ENCODE measurements around the gene FBXO21.

FBXO21 gene

GRCh38 chr12:117134059-117134458, 56.2 kb downstream of the FBXO21 start:
- Histone ChIP-seq H3K4me1 (ENCODE audit: control insufficient read depth in 1 of 2, insufficient read depth in 2 of 2, low read length in 2 of 2) (no peaks in the 10 kb centered on the region), H3K27ac (ENCODE audit: low read length) (no peak overlapping the region)

GRCh38 chr12:117130801-117131200, 59.5 kb downstream of the FBXO21 start:
- H3K9me3 ChIP-seq (ENCODE audit: control insufficient read depth in 1 of 2, low read length in 2 of 2), result no peaks in the 10 kb centered on the region
- no peaks in the 10 kb centered on the region for H3K36me3 ChIP-seq (ENCODE audit: control insufficient read depth in 1 of 2, insufficient read depth in 2 of 2, low read length in 2 of 2)
- H3K27ac ChIP-seq (ENCODE audit: low read length), result no peak overlapping the region
- no peaks in the 10 kb centered on the region for H3K27me3 ChIP-seq (ENCODE audit: low read depth, low read length)
- no peaks in the 10 kb centered on the region for H3K4me1 ChIP-seq (ENCODE audit: control insufficient read depth in 1 of 2, insufficient read depth in 2 of 2, low read length in 2 of 2)
- no peak overlapping the region for H3K4me3 ChIP-seq (ENCODE audit: low read depth in 1 of 2, low read length in 2 of 2)

More at GRCh38 chr12:117134059-117134458, 56.2 kb downstream of the FBXO21 start:
- no peak overlapping the region for H3K4me3 ChIP-seq (ENCODE audit: low read depth in 1 of 2, low read length in 2 of 2)
- no peaks in the 10 kb centered on the region for H3K36me3 ChIP-seq (ENCODE audit: control insufficient read depth in 1 of 2, insufficient read depth in 2 of 2, low read length in 2 of 2)
- H3K27me3 ChIP-seq (ENCODE audit: low read depth, low read length), result no peaks in the 10 kb centered on the region
- H3K9me3 ChIP-seq (ENCODE audit: control insufficient read depth in 1 of 2, low read length in 2 of 2), result no peaks in the 10 kb centered on the region

GRCh38 chr12:117129391-117129790, 60.9 kb downstream of the FBXO21 start:
- no peaks in the 10 kb centered on the region for H3K9me3 ChIP-seq (ENCODE audit: control insufficient read depth in 1 of 2, low read length in 2 of 2)
- no peak overlapping the region for H3K27ac ChIP-seq (ENCODE audit: low read length)
- no peaks in the 10 kb centered on the region for H3K36me3 ChIP-seq (ENCODE audit: control insufficient read depth in 1 of 2, insufficient read depth in 2 of 2, low read length in 2 of 2)
- H3K4me3 ChIP-seq (ENCODE audit: low read depth in 1 of 2, low read length in 2 of 2), result no peak overlapping the region
- H3K4me1 ChIP-seq (ENCODE audit: control insufficient read depth in 1 of 2, insufficient read depth in 2 of 2, low read length in 2 of 2), result peaks cover 0 to 10% of the 10 kb centered on the region in 2 donors
- no peaks in the 10 kb centered on the region for H3K27me3 ChIP-seq (ENCODE audit: low read depth, low read length)

GRCh38 chr12:117127933-117128823, 62.1 kb downstream of the FBXO21 start:
- Histone ChIP-seq H3K4me3 (ENCODE audit: low read depth in 1 of 2, low read length in 2 of 2) (no peak overlapping the region), H3K36me3 (ENCODE audit: control insufficient read depth in 1 of 2, insufficient read depth in 2 of 2, low read length in 2 of 2) (no peaks in the 10 kb centered on the region), H3K27ac (ENCODE audit: low read length) (no peak overlapping the region), H3K4me1 (ENCODE audit: control insufficient read depth in 1 of 2, insufficient read depth in 2 of 2, low read length in 2 of 2) (peaks cover 0 to 10% of the 10 kb centered on the region in 2 donors), H3K27me3 (ENCODE audit: low read depth, low read length) (no peaks in the 10 kb centered on the region), H3K9me3 (ENCODE audit: control insufficient read depth in 1 of 2, low read length in 2 of 2) (no peaks in the 10 kb centered on the region)

GRCh38 chr12:117126335-117126734, 63.9 kb downstream of the FBXO21 start:
- H3K27ac ChIP-seq (ENCODE audit: low read length), result no peak overlapping the region

GRCh38 chr12:117125767-117126166, 64.5 kb downstream of the FBXO21 start:
- Histone ChIP-seq H3K9me3 (ENCODE audit: control insufficient read depth in 1 of 2, low read length in 2 of 2) (no peaks in the 10 kb centered on the region), H3K27ac (ENCODE audit: low read length) (no peak overlapping the region), H3K27me3 (ENCODE audit: low read depth, low read length) (no peaks in the 10 kb centered on the region)

More at GRCh38 chr12:117126335-117126734, 63.9 kb downstream of the FBXO21 start:
- H3K4me3 ChIP-seq (ENCODE audit: low read depth in 1 of 2, low read length in 2 of 2), result no peak overlapping the region
- no peaks in the 10 kb centered on the region for H3K36me3 ChIP-seq (ENCODE audit: control insufficient read depth in 1 of 2, insufficient read depth in 2 of 2, low read length in 2 of 2)
- no peaks in the 10 kb centered on the region for H3K27me3 ChIP-seq (ENCODE audit: low read depth, low read length)
- H3K9me3 ChIP-seq (ENCODE audit: control insufficient read depth in 1 of 2, low read length in 2 of 2), result no peaks in the 10 kb centered on the region
- H3K4me1 ChIP-seq (ENCODE audit: control insufficient read depth in 1 of 2, insufficient read depth in 2 of 2, low read length in 2 of 2), result peaks cover 0 to 10% of the 10 kb centered on the region in 2 donors

GRCh38 chr12:117125272-117125613, 65.0 kb downstream of the FBXO21 start:
- no peak overlapping the region for H3K4me3 ChIP-seq (ENCODE audit: low read depth in 1 of 2, low read length in 2 of 2)
- H3K27me3 ChIP-seq (ENCODE audit: low read depth, low read length), result no peaks in the 10 kb centered on the region
- no peaks in the 10 kb centered on the region for H3K36me3 ChIP-seq (ENCODE audit: control insufficient read depth in 1 of 2, insufficient read depth in 2 of 2, low read length in 2 of 2)
- H3K9me3 ChIP-seq (ENCODE audit: control insufficient read depth in 1 of 2, low read length in 2 of 2), result no peaks in the 10 kb centered on the region
- peaks cover 0 to 10% of the 10 kb centered on the region in 2 donors for H3K4me1 ChIP-seq (ENCODE audit: control insufficient read depth in 1 of 2, insufficient read depth in 2 of 2, low read length in 2 of 2)
- H3K27ac ChIP-seq (ENCODE audit: low read length), result no peak overlapping the region

More at GRCh38 chr12:117125767-117126166, 64.5 kb downstream of the FBXO21 start:
- H3K4me3 ChIP-seq (ENCODE audit: low read depth in 1 of 2, low read length in 2 of 2), result no peak overlapping the region
- peaks cover 0 to 10% of the 10 kb centered on the region in 2 donors for H3K4me1 ChIP-seq (ENCODE audit: control insufficient read depth in 1 of 2, insufficient read depth in 2 of 2, low read length in 2 of 2)
- H3K36me3 ChIP-seq (ENCODE audit: control insufficient read depth in 1 of 2, insufficient read depth in 2 of 2, low read length in 2 of 2), result no peaks in the 10 kb centered on the region

GRCh38 chr12:117124421-117125271, 65.6 kb downstream of the FBXO21 start:
- H3K4me1 ChIP-seq (ENCODE audit: control insufficient read depth in 1 of 2, insufficient read depth in 2 of 2, low read length in 2 of 2), result peaks cover 0 to 10% of the 10 kb centered on the region in 2 donors
- no peak overlapping the region for H3K4me3 ChIP-seq (ENCODE audit: low read depth in 1 of 2, low read length in 2 of 2)
- H3K27ac ChIP-seq (ENCODE audit: low read length), result no peak overlapping the region
- no peaks in the 10 kb centered on the region for H3K9me3 ChIP-seq (ENCODE audit: control insufficient read depth in 1 of 2, low read length in 2 of 2)
- H3K27me3 ChIP-seq (ENCODE audit: low read depth, low read length), result no peaks in the 10 kb centered on the region
- H3K36me3 ChIP-seq (ENCODE audit: control insufficient read depth in 1 of 2, insufficient read depth in 2 of 2, low read length in 2 of 2), result no peaks in the 10 kb centered on the region

- H3K36me3 ChIP-seq (ENCODE audit: control insufficient read depth in 1 of 2, insufficient read depth in 2 of 2, low read length in 2 of 2), result no peaks in the 10 kb centered on the region
- H3K9me3 ChIP-seq (ENCODE audit: control insufficient read depth in 1 of 2, low read length in 2 of 2), result no peaks in the 10 kb centered on the region
- H3K4me1 ChIP-seq (ENCODE audit: control insufficient read depth in 1 of 2, insufficient read depth in 2 of 2, low read length in 2 of 2), result peaks cover 0 to 22% of the 10 kb centered on the region in 2 donors
- no peak overlapping the region for H3K27ac ChIP-seq (ENCODE audit: low read length)
- no peak overlapping the region for H3K4me3 ChIP-seq (ENCODE audit: low read depth in 1 of 2, low read length in 2 of 2)
- no peaks in the 10 kb centered on the region for H3K27me3 ChIP-seq (ENCODE audit: low read depth, low read length)
These were observed 68.8 kb downstream of the FBXO21 start for GRCh38 chr12:117121441-117121840.

- Histone ChIP-seq H3K9me3 (ENCODE audit: control insufficient read depth in 1 of 2, low read length in 2 of 2) (no peaks in the 10 kb centered on the region), H3K4me1 (ENCODE audit: control insufficient read depth in 1 of 2, insufficient read depth in 2 of 2, low read length in 2 of 2) (peaks cover 0 to 22% of the 10 kb centered on the region in 2 donors), H3K36me3 (ENCODE audit: control insufficient read depth in 1 of 2, insufficient read depth in 2 of 2, low read length in 2 of 2) (no peaks in the 10 kb centered on the region), H3K27ac (ENCODE audit: low read length) (no peak overlapping the region), H3K4me3 (ENCODE audit: low read depth in 1 of 2, low read length in 2 of 2) (no peak overlapping the region), H3K27me3 (ENCODE audit: low read depth, low read length) (no peaks in the 10 kb centered on the region)
These were observed 69.5 kb downstream of the FBXO21 start for GRCh38 chr12:117120787-117121186.

- no peaks in the 10 kb centered on the region for H3K36me3 ChIP-seq (ENCODE audit: control insufficient read depth in 1 of 2, insufficient read depth in 2 of 2, low read length in 2 of 2)
- no peaks in the 10 kb centered on the region for H3K9me3 ChIP-seq (ENCODE audit: control insufficient read depth in 1 of 2, low read length in 2 of 2)
- H3K4me3 ChIP-seq (ENCODE audit: low read depth in 1 of 2, low read length in 2 of 2), result no peak overlapping the region
- H3K27me3 ChIP-seq (ENCODE audit: low read depth, low read length), result no peaks in the 10 kb centered on the region
- H3K4me1 ChIP-seq (ENCODE audit: control insufficient read depth in 1 of 2, insufficient read depth in 2 of 2, low read length in 2 of 2), result peaks cover 0 to 13% of the 10 kb centered on the region in 2 donors
- no peak overlapping the region for H3K27ac ChIP-seq (ENCODE audit: low read length)
These were observed 70.6 kb downstream of the FBXO21 start for GRCh38 chr12:117119592-117120198.
